Measurements from ENCODE around the gene PLCE1. TPM values are rescaled to one million over a fixed set of nuclear protein-coding genes. Genes with fewer than 3 reads are reported as not detected.

PLCE1 gene
- total and polyA plus RNA-seq, 10 of the 15 experiments (the other 5 are each of a cell fraction or from before 2014, with no cell fraction given) = under 0.01 to 1.2 (median 0.03) TPM

DNA sequence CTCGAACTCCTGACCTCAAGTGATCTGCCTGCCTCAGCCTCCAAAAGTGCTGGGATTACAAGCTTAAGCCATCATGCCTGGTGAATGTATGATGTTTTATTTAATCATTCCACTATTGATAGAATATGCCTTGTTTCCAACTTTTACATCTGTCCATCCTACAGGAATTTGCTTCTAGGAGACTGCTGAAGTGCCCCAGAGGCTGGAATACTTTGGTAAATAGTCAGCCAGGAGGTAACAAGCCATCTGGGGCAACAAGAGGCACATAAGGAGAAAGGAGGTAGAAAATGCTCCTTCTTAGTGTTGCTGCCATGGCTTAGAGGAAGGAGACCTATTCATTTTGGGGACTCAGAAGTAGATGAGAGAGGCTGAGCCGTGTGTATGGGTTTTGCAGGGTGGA, 14.8 kb downstream of the PLCE1 start (continued):
- TF ChIP-seq, protein P1, sequence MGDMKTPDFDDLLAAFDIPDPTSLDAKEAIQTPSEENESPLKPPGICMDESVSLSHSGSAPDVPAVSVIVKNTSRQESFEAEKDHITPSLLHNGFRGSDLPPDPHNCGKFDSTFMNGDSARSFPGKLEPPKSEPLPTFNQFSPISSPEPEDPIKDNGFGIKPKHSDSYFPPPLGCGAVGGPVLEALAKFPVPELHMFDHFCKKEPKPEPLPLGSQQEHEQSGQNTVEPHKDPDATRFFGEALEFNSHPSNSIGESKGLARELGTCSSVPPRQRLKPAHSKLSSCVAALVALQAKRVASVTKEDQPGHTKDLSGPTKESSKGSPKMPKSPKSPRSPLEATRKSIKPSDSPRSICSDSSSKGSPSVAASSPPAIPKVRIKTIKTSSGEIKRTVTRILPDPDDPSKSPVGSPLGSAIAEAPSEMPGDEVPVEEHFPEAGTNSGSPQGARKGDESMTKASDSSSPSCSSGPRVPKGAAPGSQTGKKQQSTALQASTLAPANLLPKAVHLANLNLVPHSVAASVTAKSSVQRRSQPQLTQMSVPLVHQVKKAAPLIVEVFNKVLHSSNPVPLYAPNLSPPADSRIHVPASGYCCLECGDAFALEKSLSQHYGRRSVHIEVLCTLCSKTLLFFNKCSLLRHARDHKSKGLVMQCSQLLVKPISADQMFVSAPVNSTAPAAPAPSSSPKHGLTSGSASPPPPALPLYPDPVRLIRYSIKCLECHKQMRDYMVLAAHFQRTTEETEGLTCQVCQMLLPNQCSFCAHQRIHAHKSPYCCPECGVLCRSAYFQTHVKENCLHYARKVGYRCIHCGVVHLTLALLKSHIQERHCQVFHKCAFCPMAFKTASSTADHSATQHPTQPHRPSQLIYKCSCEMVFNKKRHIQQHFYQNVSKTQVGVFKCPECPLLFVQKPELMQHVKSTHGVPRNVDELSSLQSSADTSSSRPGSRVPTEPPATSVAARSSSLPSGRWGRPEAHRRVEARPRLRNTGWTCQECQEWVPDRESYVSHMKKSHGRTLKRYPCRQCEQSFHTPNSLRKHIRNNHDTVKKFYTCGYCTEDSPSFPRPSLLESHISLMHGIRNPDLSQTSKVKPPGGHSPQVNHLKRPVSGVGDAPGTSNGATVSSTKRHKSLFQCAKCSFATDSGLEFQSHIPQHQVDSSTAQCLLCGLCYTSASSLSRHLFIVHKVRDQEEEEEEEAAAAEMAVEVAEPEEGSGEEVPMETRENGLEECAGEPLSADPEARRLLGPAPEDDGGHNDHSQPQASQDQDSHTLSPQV (IDR thresholded peaks at IDR 0.05) = no peak
- no peak for TF ChIP-seq SIX5 (IDR thresholded peaks at IDR 0.05; ENCODE audit: low read depth, low read length, severe bottlenecking)
- no peak for TF ChIP-seq IKZF1 (conservative IDR thresholded peaks at IDR 0.05)
- TF ChIP-seq HDAC2 (IDR thresholded peaks at IDR 0.05) = no peak
- TF ChIP-seq ATF7 (IDR thresholded peaks at IDR 0.05; ENCODE audit: low read depth) = no peak
- TF ChIP-seq CHD1 (IDR thresholded peaks at IDR 0.05; ENCODE audit: low read depth, low read length) = no peak
- TF ChIP-seq TCF3 (IDR thresholded peaks at IDR 0.05; ENCODE audit: borderline replicate concordance, insufficient read depth, low read depth, low read length) = no peak
- TF ChIP-seq, protein P2, sequence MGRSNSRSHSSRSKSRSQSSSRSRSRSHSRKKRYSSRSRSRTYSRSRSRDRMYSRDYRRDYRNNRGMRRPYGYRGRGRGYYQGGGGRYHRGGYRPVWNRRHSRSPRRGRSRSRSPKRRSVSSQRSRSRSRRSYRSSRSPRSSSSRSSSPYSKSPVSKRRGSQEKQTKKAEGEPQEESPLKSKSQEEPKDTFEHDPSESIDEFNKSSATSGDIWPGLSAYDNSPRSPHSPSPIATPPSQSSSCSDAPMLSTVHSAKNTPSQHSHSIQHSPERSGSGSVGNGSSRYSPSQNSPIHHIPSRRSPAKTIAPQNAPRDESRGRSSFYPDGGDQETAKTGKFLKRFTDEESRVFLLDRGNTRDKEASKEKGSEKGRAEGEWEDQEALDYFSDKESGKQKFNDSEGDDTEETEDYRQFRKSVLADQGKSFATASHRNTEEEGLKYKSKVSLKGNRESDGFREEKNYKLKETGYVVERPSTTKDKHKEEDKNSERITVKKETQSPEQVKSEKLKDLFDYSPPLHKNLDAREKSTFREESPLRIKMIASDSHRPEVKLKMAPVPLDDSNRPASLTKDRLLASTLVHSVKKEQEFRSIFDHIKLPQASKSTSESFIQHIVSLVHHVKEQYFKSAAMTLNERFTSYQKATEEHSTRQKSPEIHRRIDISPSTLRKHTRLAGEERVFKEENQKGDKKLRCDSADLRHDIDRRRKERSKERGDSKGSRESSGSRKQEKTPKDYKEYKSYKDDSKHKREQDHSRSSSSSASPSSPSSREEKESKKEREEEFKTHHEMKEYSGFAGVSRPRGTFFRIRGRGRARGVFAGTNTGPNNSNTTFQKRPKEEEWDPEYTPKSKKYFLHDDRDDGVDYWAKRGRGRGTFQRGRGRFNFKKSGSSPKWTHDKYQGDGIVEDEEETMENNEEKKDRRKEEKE (IDR thresholded peaks at IDR 0.05) = no peak
- TF ChIP-seq CREM (IDR thresholded peaks at IDR 0.05; ENCODE audit: low read depth) = no peak
- TF ChIP-seq, protein P3, sequence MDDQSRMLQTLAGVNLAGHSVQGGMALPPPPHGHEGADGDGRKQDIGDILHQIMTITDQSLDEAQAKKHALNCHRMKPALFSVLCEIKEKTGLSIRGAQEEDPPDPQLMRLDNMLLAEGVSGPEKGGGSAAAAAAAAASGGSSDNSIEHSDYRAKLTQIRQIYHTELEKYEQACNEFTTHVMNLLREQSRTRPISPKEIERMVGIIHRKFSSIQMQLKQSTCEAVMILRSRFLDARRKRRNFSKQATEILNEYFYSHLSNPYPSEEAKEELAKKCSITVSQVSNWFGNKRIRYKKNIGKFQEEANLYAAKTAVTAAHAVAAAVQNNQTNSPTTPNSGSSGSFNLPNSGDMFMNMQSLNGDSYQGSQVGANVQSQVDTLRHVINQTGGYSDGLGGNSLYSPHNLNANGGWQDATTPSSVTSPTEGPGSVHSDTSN (IDR thresholded peaks at IDR 0.05; ENCODE audit: insufficient replicate concordance, low read depth, low read length) = no peak
- TF ChIP-seq YY1 (IDR thresholded peaks at IDR 0.05; ENCODE audit: low read depth, low read length) = no peak
- no peak for TF ChIP-seq TARDBP (IDR thresholded peaks at IDR 0.05; ENCODE audit: borderline replicate concordance)
- TF ChIP-seq, protein P4, sequence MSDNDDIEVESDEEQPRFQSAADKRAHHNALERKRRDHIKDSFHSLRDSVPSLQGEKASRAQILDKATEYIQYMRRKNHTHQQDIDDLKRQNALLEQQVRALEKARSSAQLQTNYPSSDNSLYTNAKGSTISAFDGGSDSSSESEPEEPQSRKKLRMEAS (IDR thresholded peaks at IDR 0.05; ENCODE audit: low read depth, low read length) = no peak
- TF ChIP-seq RB1 (IDR thresholded peaks at IDR 0.05; ENCODE audit: borderline replicate concordance) = no peak
- TF ChIP-seq, protein P5, sequence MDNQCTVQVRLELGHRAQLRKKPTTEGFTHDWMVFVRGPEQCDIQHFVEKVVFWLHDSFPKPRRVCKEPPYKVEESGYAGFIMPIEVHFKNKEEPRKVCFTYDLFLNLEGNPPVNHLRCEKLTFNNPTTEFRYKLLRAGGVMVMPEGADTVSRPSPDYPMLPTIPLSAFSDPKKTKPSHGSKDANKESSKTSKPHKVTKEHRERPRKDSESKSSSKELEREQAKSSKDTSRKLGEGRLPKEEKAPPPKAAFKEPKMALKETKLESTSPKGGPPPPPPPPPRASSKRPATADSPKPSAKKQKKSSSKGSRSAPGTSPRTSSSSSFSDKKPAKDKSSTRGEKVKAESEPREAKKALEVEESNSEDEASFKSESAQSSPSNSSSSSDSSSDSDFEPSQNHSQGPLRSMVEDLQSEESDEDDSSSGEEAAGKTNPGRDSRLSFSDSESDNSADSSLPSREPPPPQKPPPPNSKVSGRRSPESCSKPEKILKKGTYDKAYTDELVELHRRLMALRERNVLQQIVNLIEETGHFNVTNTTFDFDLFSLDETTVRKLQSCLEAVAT (IDR thresholded peaks at IDR 0.05) = no peak
- no peak for TF ChIP-seq IRF4 (IDR thresholded peaks at IDR 0.05; ENCODE audit: low read depth, low read length)
- no peak for TF ChIP-seq BACH1 (IDR thresholded peaks at IDR 0.05; ENCODE audit: borderline replicate concordance)

All from GM12878 (cell line).